ENCODE results near the gene MOB1B.

The MOB1B gene

DNA sequence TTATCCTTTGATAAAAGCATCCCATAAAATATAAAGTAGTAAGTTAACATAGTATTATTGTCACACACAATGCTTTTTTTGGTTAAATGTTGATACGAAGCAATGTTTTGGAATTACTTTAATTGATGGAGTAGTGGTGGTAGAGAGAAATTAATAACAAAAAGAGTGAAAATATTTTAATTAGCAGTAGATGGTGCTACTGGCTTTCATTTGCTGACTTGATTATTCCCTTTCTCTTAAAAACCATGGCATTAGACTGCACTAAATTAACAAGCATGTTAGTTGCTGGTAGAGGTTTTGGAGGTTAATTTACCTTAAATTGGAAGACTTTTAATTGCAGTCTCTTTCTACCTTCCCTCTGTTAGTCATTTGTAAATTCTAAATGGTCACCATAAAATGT, 82.4 kb downstream of the MOB1B start:
- Histone ChIP-seq H3K4me1 (ENCODE audit: insufficient read depth, insufficient read length) (no peaks in the 10 kb centered on the region), H3K36me3 (ENCODE audit: insufficient read depth, insufficient read length, low read length) (peaks cover 10% of the 10 kb centered on the region), H3K9ac (ENCODE audit: insufficient read length, low read depth) (no peak overlapping the region), H3K27me3 (ENCODE audit: insufficient read depth, insufficient read length) (no peaks in the 10 kb centered on the region), H3K9me3 (ENCODE audit: insufficient read depth, low read length) (no peaks in the 10 kb centered on the region), H3K4me3 (ENCODE audit: insufficient read length, low read depth) (no peak overlapping the region)
- TF ChIP-seq ZNF274 (IDR thresholded peaks at IDR 0.05; ENCODE audit: low read depth, low read length), result no peak
- no peak for TF ChIP-seq SUZ12 (IDR thresholded peaks at IDR 0.05; ENCODE audit: extremely low read depth, insufficient read depth, insufficient read length)
- TF ChIP-seq YY1 (IDR thresholded peaks at IDR 0.05; ENCODE audit: insufficient read depth, insufficient read length), result no peak
- DNase-seq (ENCODE audit: low read depth, low spot score), result no peak

GRCh38 chr4:70991596-70991995, 89.4 kb downstream of the MOB1B start:
- TF ChIP-seq SUZ12 (IDR thresholded peaks at IDR 0.05; ENCODE audit: extremely low read depth, insufficient read depth, insufficient read length) (no peak), YY1 (IDR thresholded peaks at IDR 0.05; ENCODE audit: insufficient read depth, insufficient read length) (no peak)
- Histone ChIP-seq H3K9me3 (ENCODE audit: insufficient read depth, low read length) (peaks cover 5% of the 10 kb centered on the region; the same call in 1 of the 2 replicates), H3K4me3 (ENCODE audit: insufficient read length, low read depth) (no peak overlapping the region), H3K27me3 (ENCODE audit: insufficient read depth, insufficient read length) (no peaks in the 10 kb centered on the region), H3K36me3 (ENCODE audit: insufficient read depth, insufficient read length, low read length) (no peaks in the 10 kb centered on the region), H3K4me1 (ENCODE audit: insufficient read depth, insufficient read length) (no peaks in the 10 kb centered on the region), H3K9ac (ENCODE audit: insufficient read length, low read depth) (no peak overlapping the region)
- no peak for DNase-seq (ENCODE audit: low read depth, low spot score)

GRCh38 chr4:70992391-70992881, 90.3 kb downstream of the MOB1B start:
- H3K27me3 ChIP-seq (ENCODE audit: insufficient read depth, insufficient read length), result no peaks in the 10 kb centered on the region
- TF ChIP-seq ZNF274 (IDR thresholded peaks at IDR 0.05; ENCODE audit: low read depth, low read length) (no peak), YY1 (IDR thresholded peaks at IDR 0.05; ENCODE audit: insufficient read depth, insufficient read length) (no peak)
- DNase-seq (ENCODE audit: low read depth, low spot score), result no peak
- H3K9ac ChIP-seq (ENCODE audit: insufficient read length, low read depth), result peak overlapping the region; percentile 94
- H3K4me3 ChIP-seq (ENCODE audit: insufficient read length, low read depth), result no peak overlapping the region
- peaks cover 5% of the 10 kb centered on the region; the same call in 1 of the 2 replicates for H3K9me3 ChIP-seq (ENCODE audit: insufficient read depth, low read length)
- H3K4me1 ChIP-seq (ENCODE audit: insufficient read depth, insufficient read length), result no peaks in the 10 kb centered on the region
- H3K36me3 ChIP-seq (ENCODE audit: insufficient read depth, insufficient read length, low read length), result no peaks in the 10 kb centered on the region

GRCh38 chr4:70993181-70994068, 91.3 kb downstream of the MOB1B start, which contains the start of gene DCK:
Gene DCK, plus strand, starts transcription at chr4:70993649. Its CDS starts 187 bp downstream, at chr4:70993836.
- H3K4me3 ChIP-seq (ENCODE audit: insufficient read length, low read depth), result peak within 1 kb of the TSS; percentile 95
- peak; percentile 74 for DNase-seq (ENCODE audit: low read depth, low spot score)
- H3K9ac ChIP-seq (ENCODE audit: insufficient read length, low read depth), result peak within 1 kb of the TSS; percentile 94
- H3K27me3 ChIP-seq (ENCODE audit: insufficient read depth, insufficient read length), result no peaks in the 10 kb centered on the region
- peaks cover 5% of the 10 kb centered on the region for H3K36me3 ChIP-seq (ENCODE audit: insufficient read depth, insufficient read length, low read length)
- H3K9me3 ChIP-seq (ENCODE audit: insufficient read depth, low read length), result peaks cover 5% of the 10 kb centered on the region; the same call in 1 of the 2 replicates
- TF ChIP-seq YY1 (IDR thresholded peaks at IDR 0.05; ENCODE audit: insufficient read depth, insufficient read length) (no peak), ZNF274 (IDR thresholded peaks at IDR 0.05; ENCODE audit: low read depth, low read length) (no peak), SUZ12 (IDR thresholded peaks at IDR 0.05; ENCODE audit: extremely low read depth, insufficient read depth, insufficient read length) (no peak)
- H3K4me1 ChIP-seq (ENCODE audit: insufficient read depth, insufficient read length), result no peaks in the 10 kb centered on the region

- H3K9me3 ChIP-seq (ENCODE audit: insufficient read depth, low read length), result peaks cover 5% of the 10 kb centered on the region; the same call in 1 of the 2 replicates
- H3K27me3 ChIP-seq (ENCODE audit: insufficient read depth, insufficient read length), result no peaks in the 10 kb centered on the region
- peak overlapping the region; percentile 95 for H3K4me3 ChIP-seq (ENCODE audit: insufficient read length, low read depth)
- H3K36me3 ChIP-seq (ENCODE audit: insufficient read depth, insufficient read length, low read length), result peaks cover 11% of the 10 kb centered on the region
- H3K9ac ChIP-seq (ENCODE audit: insufficient read length, low read depth), result peak overlapping the region; percentile 94
- no peak for DNase-seq (ENCODE audit: low read depth, low spot score)
- H3K4me1 ChIP-seq (ENCODE audit: insufficient read depth, insufficient read length), result no peaks in the 10 kb centered on the region
- TF ChIP-seq YY1 (IDR thresholded peaks at IDR 0.05; ENCODE audit: insufficient read depth, insufficient read length) (no peak), ZNF274 (IDR thresholded peaks at IDR 0.05; ENCODE audit: low read depth, low read length) (no peak), SUZ12 (IDR thresholded peaks at IDR 0.05; ENCODE audit: extremely low read depth, insufficient read depth, insufficient read length) (no peak)
Measured at GRCh38 chr4:70994069-70994366, 91.8 kb downstream of the MOB1B start.

DNA sequence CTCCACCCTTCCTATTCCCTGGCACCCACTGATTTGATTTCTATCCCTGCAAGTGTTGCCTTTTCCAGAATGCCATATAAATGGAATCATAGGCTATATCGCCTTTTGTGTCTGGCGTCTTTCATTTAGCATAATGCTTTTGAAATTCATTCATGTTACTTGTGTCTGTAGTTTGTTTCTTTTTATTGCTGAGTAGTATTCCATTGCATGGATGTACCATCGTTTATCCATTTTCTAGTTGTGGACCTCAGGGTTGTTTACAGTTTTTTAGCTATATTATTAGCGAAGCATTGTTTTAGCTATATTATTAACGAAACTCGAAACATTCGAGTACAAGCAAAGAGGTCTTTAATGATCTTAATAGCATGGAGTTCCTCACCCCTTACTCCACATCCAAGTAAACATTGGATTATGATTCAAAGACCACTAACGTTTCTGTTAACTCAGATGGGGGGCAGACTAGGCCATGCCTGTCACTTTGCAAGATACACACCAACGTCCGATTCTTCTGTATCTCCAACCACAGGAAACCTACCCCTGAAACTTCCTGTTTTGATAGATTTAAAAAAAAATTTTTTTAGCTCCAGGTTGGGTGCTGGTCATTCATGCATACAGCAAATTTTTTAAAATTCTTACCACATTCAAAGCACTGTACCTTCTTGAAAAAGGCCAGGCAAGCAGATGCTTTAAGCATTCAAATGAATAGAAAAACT, 92.4 kb downstream of the MOB1B start:
- Histone ChIP-seq H3K4me1 (ENCODE audit: insufficient read depth, insufficient read length) (no peaks in the 10 kb centered on the region), H3K4me3 (ENCODE audit: insufficient read length, low read depth) (peak overlapping the region; percentile 95), H3K27me3 (ENCODE audit: insufficient read depth, insufficient read length) (no peaks in the 10 kb centered on the region), H3K9ac (ENCODE audit: insufficient read length, low read depth) (peak overlapping the region; percentile 94), H3K36me3 (ENCODE audit: insufficient read depth, insufficient read length, low read length) (peaks cover 12% of the 10 kb centered on the region), H3K9me3 (ENCODE audit: insufficient read depth, low read length) (peaks cover 5% of the 10 kb centered on the region; the same call in 1 of the 2 replicates)
- no peak for DNase-seq (ENCODE audit: low read depth, low spot score)
- TF ChIP-seq SUZ12 (IDR thresholded peaks at IDR 0.05; ENCODE audit: extremely low read depth, insufficient read depth, insufficient read length) (no peak), ZNF274 (IDR thresholded peaks at IDR 0.05; ENCODE audit: low read depth, low read length) (no peak), YY1 (IDR thresholded peaks at IDR 0.05; ENCODE audit: insufficient read depth, insufficient read length) (no peak)

- Histone ChIP-seq H3K9ac (ENCODE audit: insufficient read length, low read depth) (no peak overlapping the region), H3K4me3 (ENCODE audit: insufficient read length, low read depth) (no peak overlapping the region), H3K27me3 (ENCODE audit: insufficient read depth, insufficient read length) (no peaks in the 10 kb centered on the region), H3K4me1 (ENCODE audit: insufficient read depth, insufficient read length) (no peaks in the 10 kb centered on the region), H3K36me3 (ENCODE audit: insufficient read depth, insufficient read length, low read length) (peaks cover 12% of the 10 kb centered on the region), H3K9me3 (ENCODE audit: insufficient read depth, low read length) (peaks cover 5% of the 10 kb centered on the region; the same call in 1 of the 2 replicates)
- DNase-seq (ENCODE audit: low read depth, low spot score), result no peak
- no peak for TF ChIP-seq SUZ12 (IDR thresholded peaks at IDR 0.05; ENCODE audit: extremely low read depth, insufficient read depth, insufficient read length)
- no peak for TF ChIP-seq YY1 (IDR thresholded peaks at IDR 0.05; ENCODE audit: insufficient read depth, insufficient read length)
- TF ChIP-seq ZNF274 (IDR thresholded peaks at IDR 0.05; ENCODE audit: low read depth, low read length), result no peak
Measured at GRCh38 chr4:70996018-70996360, 93.8 kb downstream of the MOB1B start.

Data from NT2/D1 (cell line).